ENCODE data around the gene PTTG1.

Gene PTTG1

DNA sequence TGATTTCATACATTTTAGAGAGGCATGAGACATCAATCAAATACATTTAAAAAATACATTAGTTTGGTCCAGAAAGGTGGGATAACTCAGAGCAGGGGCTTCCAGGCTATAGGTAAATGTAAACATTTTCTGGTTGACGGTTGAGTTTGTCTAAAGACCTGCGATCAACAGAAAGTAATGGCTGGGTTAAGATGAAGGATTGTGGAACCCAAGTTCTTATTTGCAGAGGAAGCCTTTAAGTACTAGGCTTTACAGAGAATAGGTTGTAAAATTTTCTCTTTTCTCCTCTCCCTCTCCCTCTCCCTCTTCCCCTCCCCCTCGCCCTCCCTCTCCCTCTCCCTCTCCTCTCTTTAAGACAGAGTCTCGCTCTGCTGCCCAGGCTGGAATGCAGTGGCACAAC is 50.8 kb downstream of the PTTG1 start:
- DNase-seq (ENCODE audit: low spot score): no peak

DNA sequence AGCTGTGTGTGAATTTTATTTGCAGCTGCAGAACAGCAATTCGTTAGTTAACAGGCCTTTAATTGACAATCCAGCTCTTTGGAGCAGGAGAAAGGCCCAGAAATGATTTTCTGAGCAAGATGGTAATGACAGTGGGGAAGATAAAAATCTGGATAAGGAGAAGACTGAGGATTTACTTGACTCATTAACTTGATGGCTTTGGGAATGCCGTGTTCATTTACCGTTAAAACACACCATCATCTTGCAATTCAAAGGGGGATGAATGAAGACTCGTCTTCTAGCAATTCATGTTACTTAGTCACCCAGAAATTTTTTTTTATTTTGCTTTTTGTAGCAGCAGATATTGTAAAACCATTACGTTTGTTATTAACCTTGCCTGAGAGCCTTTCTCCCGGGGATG is 52.0 kb downstream of the PTTG1 start:
- no peak for DNase-seq (ENCODE audit: low spot score)

DNA sequence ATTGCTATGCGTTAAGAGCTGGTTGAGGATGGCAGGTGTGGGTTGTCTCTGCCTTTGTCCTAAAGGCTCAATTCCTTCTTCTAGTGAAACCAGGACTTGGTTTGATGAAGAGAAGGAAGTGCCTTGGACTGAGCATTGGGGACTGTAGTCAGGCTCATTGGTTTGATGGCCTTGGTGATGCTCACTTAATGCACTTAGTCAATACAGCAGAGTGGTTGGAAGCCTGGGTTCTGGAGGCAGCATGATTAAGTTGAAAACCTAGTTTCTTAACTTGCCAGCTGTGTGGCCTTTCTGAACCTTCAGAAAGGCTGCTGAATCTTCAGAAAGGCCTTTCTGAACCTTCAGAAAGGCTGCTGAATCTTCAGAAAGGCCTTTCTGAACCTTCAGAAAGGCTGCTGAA is 52.4 kb downstream of the PTTG1 start:
- no peak for DNase-seq (ENCODE audit: low spot score)

DNA sequence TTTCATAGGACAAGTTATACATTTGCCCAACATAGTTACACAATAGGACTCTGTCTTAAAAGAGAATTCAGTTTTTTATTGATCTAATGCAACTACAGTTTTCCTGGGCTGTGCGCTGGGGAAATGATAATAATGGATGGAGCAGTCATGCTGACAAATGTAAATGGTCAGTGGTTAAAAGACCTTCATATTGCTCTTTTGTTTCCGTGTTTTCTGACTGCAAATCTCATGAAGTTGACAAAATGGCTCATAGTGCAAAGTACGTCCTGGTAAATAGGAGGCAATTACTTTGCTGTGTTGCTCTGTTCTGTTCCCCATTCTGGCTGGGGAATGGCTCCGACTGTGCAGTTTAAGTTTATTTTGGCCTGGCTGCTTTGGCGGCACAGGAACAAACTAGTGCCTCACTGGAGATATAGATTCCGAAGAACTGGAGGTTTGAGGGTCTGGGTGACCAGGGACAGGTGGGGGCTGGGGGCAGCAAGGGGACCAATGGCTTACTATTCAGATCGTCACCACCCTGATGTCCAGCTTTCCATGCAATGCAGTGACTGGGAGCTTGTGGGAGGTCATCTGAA is 54.3 kb downstream of the PTTG1 start:
- DNase-seq (ENCODE audit: low spot score): no peak

DNA sequence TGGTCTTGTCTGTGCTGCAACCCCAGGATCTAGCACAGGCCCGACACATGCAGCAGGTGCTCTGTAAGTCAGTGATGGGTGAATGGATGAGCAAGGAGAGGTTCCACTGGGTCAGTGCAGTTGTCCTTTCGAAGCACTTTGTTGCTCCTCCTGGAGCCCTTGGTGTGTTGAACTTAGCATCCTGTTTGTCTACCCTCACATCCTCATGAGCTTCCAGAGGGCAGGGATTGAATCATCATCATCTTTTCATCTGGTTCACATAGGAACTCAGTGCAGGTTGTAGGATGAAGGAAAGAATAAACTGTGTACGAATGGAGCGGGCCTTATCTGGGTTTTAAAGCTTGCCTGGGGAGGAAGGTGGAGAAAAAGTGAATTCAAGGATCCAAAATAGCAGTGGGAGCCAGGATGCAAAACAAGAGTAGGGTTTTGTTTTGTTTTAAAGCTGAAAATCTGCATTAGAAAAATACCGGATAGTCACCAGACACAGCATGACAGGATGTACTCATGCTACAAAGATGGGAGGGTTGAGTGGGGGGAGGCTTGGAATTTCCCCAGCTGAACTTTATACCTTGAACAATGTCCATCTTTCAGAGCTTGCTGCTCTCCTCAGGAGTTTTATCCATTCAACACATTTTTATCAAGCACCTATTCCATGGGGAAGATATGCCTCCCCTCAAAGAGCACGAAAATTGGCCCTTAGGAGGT is 55.8 kb downstream of the PTTG1 start:
- no peak for DNase-seq (ENCODE audit: low spot score)

DNA sequence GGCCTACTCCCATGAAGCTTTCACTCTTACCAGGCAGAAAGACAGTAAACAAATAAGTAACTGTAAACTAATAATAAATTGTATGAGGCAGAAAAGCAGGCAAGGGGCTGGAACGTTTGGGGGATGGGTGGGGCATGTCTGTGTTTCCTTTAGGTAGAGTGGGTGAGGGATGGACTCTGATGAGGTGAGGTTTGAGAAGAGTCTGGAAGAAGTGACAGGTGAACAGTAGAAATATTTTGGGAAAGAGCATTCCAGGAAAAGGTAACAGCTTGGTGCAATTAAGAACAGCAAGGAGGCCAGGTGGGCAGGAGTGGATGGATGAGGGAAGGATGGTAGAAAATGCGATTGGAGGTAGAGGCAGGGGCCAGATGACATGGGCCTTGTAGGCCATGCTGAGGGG is 56.5 kb downstream of the PTTG1 start:
- no peak for DNase-seq (ENCODE audit: low spot score)
